ENCODE data around the gene ASB1.

Gene ASB1

GRCh38 chr2:238383743-238384380 lies 42.9 kb upstream of the ASB1 start:
- TF ChIP-seq, protein P1, sequence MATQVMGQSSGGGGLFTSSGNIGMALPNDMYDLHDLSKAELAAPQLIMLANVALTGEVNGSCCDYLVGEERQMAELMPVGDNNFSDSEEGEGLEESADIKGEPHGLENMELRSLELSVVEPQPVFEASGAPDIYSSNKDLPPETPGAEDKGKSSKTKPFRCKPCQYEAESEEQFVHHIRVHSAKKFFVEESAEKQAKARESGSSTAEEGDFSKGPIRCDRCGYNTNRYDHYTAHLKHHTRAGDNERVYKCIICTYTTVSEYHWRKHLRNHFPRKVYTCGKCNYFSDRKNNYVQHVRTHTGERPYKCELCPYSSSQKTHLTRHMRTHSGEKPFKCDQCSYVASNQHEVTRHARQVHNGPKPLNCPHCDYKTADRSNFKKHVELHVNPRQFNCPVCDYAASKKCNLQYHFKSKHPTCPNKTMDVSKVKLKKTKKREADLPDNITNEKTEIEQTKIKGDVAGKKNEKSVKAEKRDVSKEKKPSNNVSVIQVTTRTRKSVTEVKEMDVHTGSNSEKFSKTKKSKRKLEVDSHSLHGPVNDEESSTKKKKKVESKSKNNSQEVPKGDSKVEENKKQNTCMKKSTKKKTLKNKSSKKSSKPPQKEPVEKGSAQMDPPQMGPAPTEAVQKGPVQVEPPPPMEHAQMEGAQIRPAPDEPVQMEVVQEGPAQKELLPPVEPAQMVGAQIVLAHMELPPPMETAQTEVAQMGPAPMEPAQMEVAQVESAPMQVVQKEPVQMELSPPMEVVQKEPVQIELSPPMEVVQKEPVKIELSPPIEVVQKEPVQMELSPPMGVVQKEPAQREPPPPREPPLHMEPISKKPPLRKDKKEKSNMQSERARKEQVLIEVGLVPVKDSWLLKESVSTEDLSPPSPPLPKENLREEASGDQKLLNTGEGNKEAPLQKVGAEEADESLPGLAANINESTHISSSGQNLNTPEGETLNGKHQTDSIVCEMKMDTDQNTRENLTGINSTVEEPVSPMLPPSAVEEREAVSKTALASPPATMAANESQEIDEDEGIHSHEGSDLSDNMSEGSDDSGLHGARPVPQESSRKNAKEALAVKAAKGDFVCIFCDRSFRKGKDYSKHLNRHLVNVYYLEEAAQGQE (IDR thresholded peaks at IDR 0.05; ENCODE audit: insufficient read depth in 1 of 2, low read depth in 2 of 2, low read length in 2 of 2), result no peak
- TF ChIP-seq TAF1 (IDR thresholded peaks at IDR 0.05; ENCODE audit: borderline replicate concordance, insufficient read depth, low read length) (no peak), POLR2AphosphoS5 (IDR thresholded peaks at IDR 0.05; ENCODE audit: low read depth, low read length) (no peak), FOXP2 (optimal IDR thresholded peaks at IDR 0.05; ENCODE audit: borderline replicate concordance, extremely low read depth, extremely low read length, insufficient read depth) (no peak), SIN3A (IDR thresholded peaks at IDR 0.05; ENCODE audit: borderline replicate concordance, insufficient read depth, low read length) (no peak)

DNA sequence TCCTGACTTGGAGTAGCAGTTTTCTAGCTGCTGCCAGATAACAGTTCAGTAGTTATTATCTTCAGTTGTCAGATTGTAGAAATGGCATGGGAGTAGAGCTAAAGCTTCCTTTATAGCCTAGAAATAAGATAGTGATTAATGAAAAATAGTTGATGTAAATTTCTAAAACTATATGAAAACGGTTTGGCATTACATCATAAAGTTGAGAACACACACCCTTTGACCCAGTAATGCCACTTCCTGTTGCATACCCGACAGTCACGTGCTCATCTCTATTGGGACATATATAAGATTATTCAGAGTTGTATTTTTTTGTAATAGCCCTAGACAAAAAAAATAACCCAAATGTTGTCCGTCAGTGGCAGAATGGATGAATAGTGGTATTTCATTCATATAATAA lies 39.4 kb upstream of the ASB1 start:
- TF ChIP-seq FOXP2 (optimal IDR thresholded peaks at IDR 0.05; ENCODE audit: borderline replicate concordance, extremely low read depth, extremely low read length, insufficient read depth) (no peak), POLR2AphosphoS5 (IDR thresholded peaks at IDR 0.05; ENCODE audit: low read depth, low read length) (no peak), SIN3A (IDR thresholded peaks at IDR 0.05; ENCODE audit: borderline replicate concordance, insufficient read depth, low read length) (no peak), TAF1 (IDR thresholded peaks at IDR 0.05; ENCODE audit: borderline replicate concordance, insufficient read depth, low read length) (no peak)
- TF ChIP-seq, protein P1 (IDR thresholded peaks at IDR 0.05; ENCODE audit: insufficient read depth in 1 of 2, low read depth in 2 of 2, low read length in 2 of 2), result no peak

DNA sequence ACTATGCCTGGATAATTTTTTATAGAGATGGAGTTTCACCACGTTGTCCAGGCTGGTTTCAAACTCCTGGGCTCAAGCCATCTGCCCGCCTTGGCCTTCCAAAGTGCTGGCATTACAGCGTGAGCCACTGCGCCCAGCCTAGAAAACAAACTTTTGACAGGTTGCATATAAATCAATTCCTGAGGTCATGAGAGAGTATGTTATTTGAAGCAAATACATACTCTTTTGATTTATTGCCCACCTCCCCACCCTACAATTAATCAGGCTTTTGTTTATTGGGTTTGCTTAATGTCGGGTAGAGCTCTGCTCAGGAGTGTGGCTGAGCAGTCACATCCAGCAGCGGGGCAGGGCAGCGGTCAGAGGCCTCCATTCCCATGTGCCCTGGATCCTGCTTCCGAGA lies 37.9 kb upstream of the ASB1 start:
- TF ChIP-seq TAF1 (IDR thresholded peaks at IDR 0.05; ENCODE audit: borderline replicate concordance, insufficient read depth, low read length) (no peak), SIN3A (IDR thresholded peaks at IDR 0.05; ENCODE audit: borderline replicate concordance, insufficient read depth, low read length) (no peak), POLR2AphosphoS5 (IDR thresholded peaks at IDR 0.05; ENCODE audit: low read depth, low read length) (no peak), FOXP2 (optimal IDR thresholded peaks at IDR 0.05; ENCODE audit: borderline replicate concordance, extremely low read depth, extremely low read length, insufficient read depth) (no peak)
- TF ChIP-seq, protein P1 (IDR thresholded peaks at IDR 0.05; ENCODE audit: insufficient read depth in 1 of 2, low read depth in 2 of 2, low read length in 2 of 2), result no peak

DNA sequence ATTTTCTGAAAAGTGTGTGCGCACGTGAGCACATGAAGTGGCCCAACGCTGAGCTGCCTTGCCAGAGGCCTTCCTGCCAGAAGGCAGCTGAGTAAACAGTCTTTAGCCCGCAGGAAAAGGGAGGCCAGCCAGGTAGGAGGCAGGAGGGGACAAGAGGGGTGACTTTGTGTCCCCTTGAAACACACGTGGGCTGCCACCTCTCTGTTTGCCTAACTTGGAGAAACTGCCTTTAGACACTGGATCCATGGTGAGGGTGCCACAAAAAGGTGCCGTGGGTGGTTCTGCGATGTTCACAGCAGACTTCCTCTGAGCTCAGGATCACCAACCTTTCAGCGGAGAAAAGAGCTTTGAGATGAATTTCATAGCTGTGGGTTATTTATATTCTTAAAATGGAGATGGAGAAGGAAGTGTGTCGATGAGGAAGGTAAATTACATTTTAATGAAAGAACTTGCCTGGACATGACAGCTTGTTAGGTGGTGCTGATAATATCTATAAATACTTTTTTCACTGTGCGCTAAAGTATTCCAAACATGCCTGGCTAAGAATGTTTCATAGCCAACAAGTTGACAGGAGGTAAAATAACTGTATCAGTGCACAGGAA lies 36.6 kb upstream of the ASB1 start:
- TF ChIP-seq, protein P1 (IDR thresholded peaks at IDR 0.05; ENCODE audit: insufficient read depth in 1 of 2, low read depth in 2 of 2, low read length in 2 of 2), result no peak
- TF ChIP-seq SIN3A (IDR thresholded peaks at IDR 0.05; ENCODE audit: borderline replicate concordance, insufficient read depth, low read length) (no peak), POLR2AphosphoS5 (IDR thresholded peaks at IDR 0.05; ENCODE audit: low read depth, low read length) (no peak), FOXP2 (optimal IDR thresholded peaks at IDR 0.05; ENCODE audit: borderline replicate concordance, extremely low read depth, extremely low read length, insufficient read depth) (no peak), TAF1 (IDR thresholded peaks at IDR 0.05; ENCODE audit: borderline replicate concordance, insufficient read depth, low read length) (no peak)
